K562 (cell line): Measurements from ENCODE around the gene HSD11B2. TPM values are rescaled to one million over a fixed set of nuclear protein-coding genes. Genes with fewer than 3 reads are reported as not detected.

ENCODE experiments used
- ATAC-seq: fragments of 200-7000 bp; cut with Tn5 transposase; 3 replicates; pipeline ENCODE4 v1.9.1; 2020; ENCODE audit warnings: moderate library complexity
- BruUV-seq: library from RNA; stranded (reverse); fragments of 400-500 nt; replicated peaks from 2 replicates; lab custom pipeline; 2021; lab: Mats Ljungman, UMichigan
- CTCF ChIA-PET: fragments of 300-600 bp; formaldehyde crosslinking; extraction: SDS; loops from one replicate; lab custom pipeline; 2021; ENCODE audit warnings: low intra/inter-chr PET ratio; lab: Yijun Ruan, JAX
- POLR2A ChIA-PET: fragments of 300-600, 350-650 bp; sonication (Branson Sonifier 250); formaldehyde crosslinking; extraction: SDS; loops from one replicate; lab custom pipeline; 2021; ENCODE audit warnings: antibody characterized with exemption, inconsistent platforms; lab: Yijun Ruan, JAX
- DNase-seq, 4 experiments: peaks; one replicate each; pipeline versions ENCODE4 v3.0.0 to v3.0.0-alpha.2; 2011 to 2018; ENCODE audit warnings: low spot score in 3 of 4, mixed read lengths in 3 of 4; ENCODE audit errors: extremely low read depth in 1 of 4
- FAIRE-seq: peaks from 2 replicates; lab custom pipeline; 2011; peaks lifted over from hg19 to GRCh38; lab: Jason Lieb, UNC
- H2AFZ ChIP-seq: 2 replicates; pipeline ENCODE4 v1.6.0; 2011; ENCODE audit warnings: low read depth, low read length, control low read depth, inconsistent platforms
- H3K27ac ChIP-seq: fragments of 200-600 bp; 3 replicates; pipeline ENCODE4 v1.8.0; 2011; ENCODE audit warnings: low read depth, mild to moderate bottlenecking, control low read depth, inconsistent platforms, low read length, moderate library complexity, mixed read lengths; ENCODE audit errors: extremely low read depth
- H3K27me3 ChIP-seq, 2 experiments: fragments of 300-600 bp in 1 of 2; 2 replicates in 1 of 2; 3 replicates in 1 of 2; pipeline versions ENCODE4 v1.6.0 to v1.8.0; 2011; ENCODE audit warnings: inconsistent platforms in 2 of 2, low read length in 2 of 2, mild to moderate bottlenecking in 1 of 2, mixed read lengths in 1 of 2, moderate library complexity in 1 of 2; ENCODE audit not compliant: control insufficient read depth in 2 of 2, insufficient read depth in 2 of 2
- H3K36me3 ChIP-seq: fragments of 300-600 bp; 3 replicates; pipeline ENCODE4 v1.8.0; 2011; ENCODE audit warnings: mild to moderate bottlenecking, low read length, inconsistent platforms; ENCODE audit not compliant: control insufficient read depth, insufficient read depth
- H3K4me1 ChIP-seq, 2 experiments: fragments of 200-600 bp in 1 of 2; replicated peaks in 1 of 2; 2 replicates in 1 of 2; 3 replicates in 1 of 2; pipeline versions ENCODE4 v1.5.1 to v1.8.0; 2011; ENCODE audit warnings: inconsistent platforms in 2 of 2, low read length in 2 of 2, mild to moderate bottlenecking in 1 of 2, mixed read lengths in 1 of 2, moderate library complexity in 1 of 2; ENCODE audit not compliant: control insufficient read depth in 2 of 2, insufficient read depth in 2 of 2
- H3K4me2 ChIP-seq: 2 replicates; pipeline ENCODE4 v1.6.1; 2011; ENCODE audit warnings: low read length, control low read depth, inconsistent platforms, mixed read lengths; ENCODE audit not compliant: insufficient read depth
- H3K4me3 ChIP-seq: fragments of 200-600 bp; sonication (generic), shearing (Covaris generic); 2 replicates; pipeline ENCODE4 v1.5.1; 2016; ENCODE audit warnings: control low read depth, inconsistent platforms
- H3K79me2 ChIP-seq: fragments of 200-600 bp; 3 replicates; pipeline ENCODE4 v1.8.0; 2011; ENCODE audit warnings: low read length, inconsistent platforms; ENCODE audit not compliant: control insufficient read depth, insufficient read depth
- H3K9ac ChIP-seq, 2 experiments: 2 replicates each; pipeline versions ENCODE4 v1.6.0 to v1.6.1; 2011; ENCODE audit warnings: low read depth in 2 of 2, low read length in 2 of 2, control low read depth in 1 of 2, inconsistent platforms in 1 of 2, mild to moderate bottlenecking in 1 of 2, mixed read lengths in 1 of 2; ENCODE audit not compliant: insufficient read depth in 1 of 2
- H3K9me1 ChIP-seq: one replicate; pipeline ENCODE4 v1.6.0; 2011; ENCODE audit warnings: inconsistent platforms, mild to moderate bottlenecking, low read length, moderate library complexity; ENCODE audit not compliant: control insufficient read depth, insufficient read depth
- H3K9me3 ChIP-seq: replicated peaks from 2 replicates; pipeline ENCODE4 v1.5.1; 2011; ENCODE audit warnings: low read depth, low read length, inconsistent platforms; ENCODE audit not compliant: control insufficient read depth, insufficient read depth
- H4K20me1 ChIP-seq: replicated peaks from 2 replicates; pipeline ENCODE4 v1.6.1; 2011; ENCODE audit warnings: low read length, inconsistent platforms, mixed read lengths; ENCODE audit not compliant: control insufficient read depth, insufficient read depth
- CBFB ChIP-seq: sonication (generic); formaldehyde crosslinking; IDR thresholded peaks from 2 replicates; pipeline ENCODE4 v1.4.0; 2020; ENCODE audit warnings: mild to moderate bottlenecking, missing genetic modification reagents
- CC2D1A ChIP-seq: fragments of 450-650 bp; IDR thresholded peaks from 2 replicates; pipeline ENCODE4 v1.6.1; 2017; ENCODE audit warnings: mild to moderate bottlenecking
- CHD4 ChIP-seq: fragments of 200-600 bp; sonication (generic); IDR thresholded peaks from 3 replicates; pipeline ENCODE4 v1.6.1; 2012; ENCODE audit warnings: low read depth, mild to moderate bottlenecking, mixed read lengths, low read length, inconsistent platforms; ENCODE audit not compliant: insufficient read depth, insufficient replicate concordance, poor library complexity, severe bottlenecking
- FOSL1 ChIP-seq: fragments of 200-800 bp; sonication (Bioruptor generic); conservative IDR thresholded peaks from 2 replicates; pipeline ENCODE4 v1.6.1; 2016; ENCODE audit warnings: missing genetic modification characterization, missing compliant biosample characterization
- FOXP4 ChIP-seq: sonication (generic); formaldehyde crosslinking; IDR thresholded peaks from 2 replicates; pipeline ENCODE4 v1.8.0; 2022; ENCODE audit warnings: mild to moderate bottlenecking, missing genetic modification reagents, borderline replicate concordance
- GTF2F1 ChIP-seq: IDR thresholded peaks from 2 replicates; pipeline ENCODE4 v1.6.1; 2011; ENCODE audit warnings: low read depth, low read length, improper control_type of control experiment
- HLTF ChIP-seq: fragments of 450-650 bp; IDR thresholded peaks from 2 replicates; pipeline ENCODE4 v1.6.1; 2016
- L3MBTL2 ChIP-seq: fragments of 450-650 bp; IDR thresholded peaks from 2 replicates; pipeline ENCODE4 v1.6.1; 2016; ENCODE audit warnings: mild to moderate bottlenecking, moderate library complexity
- RHOXF2B ChIP-seq: fragments of 250-450 bp; sonication (Bioruptor Pico); conservative IDR thresholded peaks from 2 replicates; pipeline ENCODE4 v1.5.1; 2021
- TOE1 ChIP-seq, 2 experiments: fragments of 450-650 bp in 1 of 2; sonication (generic) in 1 of 2; formaldehyde crosslinking in 1 of 2; IDR thresholded peaks; 2 replicates each; pipeline versions ENCODE4 v1.7.1 to v1.8.0; 2016 to 2022; ENCODE audit warnings: borderline replicate concordance in 2 of 2, mild to moderate bottlenecking in 2 of 2, antibody characterized with exemption in 1 of 2, inconsistent platforms in 1 of 2, low read depth in 1 of 2, missing genetic modification reagents in 1 of 2, moderate library complexity in 1 of 2
- TRIM24 ChIP-seq, 2 experiments: fragments of 450-650 bp; IDR thresholded peaks; 2 replicates each; pipeline ENCODE4 v1.6.1; 2016
- UBTF ChIP-seq, 2 experiments: IDR thresholded peaks; 2 replicates each; pipeline ENCODE4 v1.6.1; 2012; ENCODE audit warnings: improper control_type of control experiment in 2 of 2, low read depth in 2 of 2, low read length in 2 of 2, borderline replicate concordance in 1 of 2
- ZBTB12 ChIP-seq: fragments of 250-450 bp; sonication (Bioruptor Pico); IDR thresholded peaks from 2 replicates; pipeline ENCODE4 v1.4.0; 2020
- ZNF384 ChIP-seq: IDR thresholded peaks from 2 replicates; pipeline ENCODE4 v1.6.1; 2012; ENCODE audit warnings: low read depth, low read length, improper control_type of control experiment
- WGBS: fragments of 100-300 bp; shearing (Covaris generic); methylation state at CpG from one replicate; pipeline ENCODE4 v1.1.6; 2016; ENCODE audit warnings: low coverage, mixed read lengths; ENCODE audit not compliant: insufficient coverage; ENCODE audit errors: missing lambda C conversion rate; 5-methylcytosine and 5-hydroxymethylcytosine counted together
- in situ Hi-C: fragments of 300-500 bp; cut with MboI; formaldehyde crosslinking; loops from 4 replicates; pipeline ENCODE4 v1.15.0; 2018; ENCODE audit warnings: inconsistent platforms, mixed read lengths
- intact Hi-C: fragments of 100-400 bp; cut with micrococcal nuclease; formaldehyde crosslinking; loops from 2 replicates; pipeline ENCODE4 v1.14.2; 2022
- polyA plus RNA-seq, 8 experiments: library from polyadenylated mRNA; depleted of rRNA in 4 of 8; stranded (reverse) in 5 of 8; unstranded in 3 of 8; fragments of >200 nt; fragmentation: Nextera tagmentation in 2 of 8; fragmentation: Illumina TruSeq in 1 of 8; extraction: Ambion mirVana in 2 of 8; extraction: Trizol in 1 of 8; gene quantifications; 2 replicates each; pipeline versions ENCODE4 v1.2.1 to v1.2.3, GENCODE V29; 2011 to 2014; ENCODE audit warnings: inconsistent platforms in 1 of 8, missing spikeins in 1 of 8
- total RNA-seq, 7 experiments: library from RNA; depleted of rRNA in 6 of 7; stranded (reverse); fragments of >200 nt in 6 of 7; fragmentation: Illumina TruSeq in 2 of 7; extraction: Trizol in 2 of 7; gene quantifications; 2 replicates each; pipeline versions ENCODE4 v1.2.1 to v1.2.3, GENCODE V29; 2011 to 2021; ENCODE audit warnings: low replicate concordance in 1 of 7

HSD11B2 gene
- total and polyA plus RNA-seq, 9 of the 15 experiments (the other 6 are each of a cell fraction or from before 2014, with no cell fraction given) = 0.08 to 2.0 (median 0.79) TPM

GRCh38 chr16:67438824-67439393, 8.0 kb downstream of the HSD11B2 start:
- no TSS peak for BruUV-seq
- Histone ChIP-seq H4K20me1 (peaks cover 6% of the 10 kb centered on the region; the same call in 1 of the 2 replicates), H3K9ac (no peak overlapping the region), H3K36me3 (peaks cover 41% of the 10 kb centered on the region; the same call in 2 of the 3 replicates), H3K9me3 (no peaks in the 10 kb centered on the region), H3K4me2 (no peak overlapping the region), H3K9me1 (no peaks in the 10 kb centered on the region), H3K27me3 (no peaks in the 10 kb centered on the region), H3K4me3 (no peak overlapping the region), H2AFZ (no peak overlapping the region), H3K79me2 (no peaks in the 10 kb centered on the region), H3K4me1 (peaks cover 0 to 21% of the 10 kb centered on the region in 2 experiments; a peak in 1 of 5 replicates), H3K27ac (no peak overlapping the region)
- DNase-seq = no peak
- POLR2A ChIA-PET = interaction anchor here (0.6 kb wide), 1 partner anchor 26 kb away, joined by 3 read pairs; no protein-coding TSS in a partner anchor
- no peak for FAIRE-seq
- CTCF ChIA-PET = no interaction called here
- in situ Hi-C loops = no loop called here
- WGBS = 86% methylated on average over 14 of the region's 19 CpGs
- intact Hi-C loops = no loop called here
- no peak for ATAC-seq
- TF ChIP-seq CHD4 (no peak), HLTF (no peak), UBTF (IDR thresholded peaks at IDR 0.05; ENCODE audit: borderline replicate concordance in 1 of 2, low read depth in 2 of 2, low read length in 2 of 2) (no peak), TOE1 (IDR thresholded peaks at IDR 0.05; ENCODE audit: borderline replicate concordance) (no peak), TOE1 (CRISPR knock-in tag; IDR thresholded peaks at IDR 0.05; ENCODE audit: borderline replicate concordance, low read depth) (no peak), CBFB (no peak), FOSL1 (tag) (no peak), ZBTB12 (CRISPR knock-in tag) (no peak), TRIM24 (IDR thresholded peaks at IDR 0.05) (no peak), CC2D1A (no peak), RHOXF2B (CRISPR knock-in tag) (no peak), FOXP4 (CRISPR knock-in tag) (no peak), GTF2F1 (no peak), ZNF384 (no peak), L3MBTL2 (no peak)
